ENCODE data around the gene ZNF185. TPM values are rescaled to one million over a fixed set of nuclear protein-coding genes. Genes with fewer than 3 reads are reported as not detected.
A peak's percentile ranks its signal among the peaks of the same experiment; 100 is the strongest.

ZNF185 gene
- total RNA-seq, 1 donor from 2014 or later, result 31.8 TPM

GRCh38 chrX:152936306-152936705 lies 38.4 kb downstream of the ZNF185 start:
- H3K4me3 Mint-ChIP-seq, result no peak overlapping the region

GRCh38 chrX:152937236-152937635 lies 39.4 kb downstream of the ZNF185 start:
- Mint-ChIP-seq H3K36me3 (peaks cover 8% of the 10 kb centered on the region), H3K27ac (no peak overlapping the region), H3K9me3 (peaks cover 3% of the 10 kb centered on the region), H3K4me3 (no peak overlapping the region), H3K4me1 (peaks cover 2% of the 10 kb centered on the region), H3K27me3 (ENCODE audit: low read depth) (no peaks in the 10 kb centered on the region)
- DNase-seq (ENCODE audit: low spot score in 2 of 2, unreplicated experiment in 2 of 2), result no peak
- no peak for TF ChIP-seq CTCF (IDR thresholded peaks at IDR 0.05; ENCODE audit: unreplicated experiment)

More at GRCh38 chrX:152936306-152936705, 38.4 kb downstream of the ZNF185 start:
- no peaks in the 10 kb centered on the region for H3K27me3 Mint-ChIP-seq (ENCODE audit: low read depth)
- no peak for DNase-seq (ENCODE audit: low spot score in 2 of 2, unreplicated experiment in 2 of 2)
- H3K36me3 Mint-ChIP-seq, result peaks cover 8% of the 10 kb centered on the region
- H3K27ac Mint-ChIP-seq, result no peak overlapping the region
- H3K9me3 Mint-ChIP-seq, result peaks cover 3% of the 10 kb centered on the region
- no peak for TF ChIP-seq CTCF (IDR thresholded peaks at IDR 0.05; ENCODE audit: unreplicated experiment)
- peaks cover under 1% of the 10 kb centered on the region for H3K4me1 Mint-ChIP-seq

GRCh38 chrX:152941328-152942076 lies 43.6 kb downstream of the ZNF185 start:
- peak; percentile 72 to 91 for DNase-seq (ENCODE audit: low spot score in 2 of 2, unreplicated experiment in 2 of 2)
- Mint-ChIP-seq H3K4me1 (peaks cover 5% of the 10 kb centered on the region), H3K27me3 (ENCODE audit: low read depth) (no peaks in the 10 kb centered on the region), H3K4me3 (peak overlapping the region; percentile 83), H3K27ac (peak overlapping the region; percentile 87), H3K9me3 (peaks cover 3% of the 10 kb centered on the region), H3K36me3 (peaks cover 12% of the 10 kb centered on the region)
- peak; percentile 89 for TF ChIP-seq CTCF (IDR thresholded peaks at IDR 0.05; ENCODE audit: unreplicated experiment)

- H3K4me1 Mint-ChIP-seq, result peaks cover 5% of the 10 kb centered on the region
- H3K36me3 Mint-ChIP-seq, result peaks cover 15% of the 10 kb centered on the region
- H3K27me3 Mint-ChIP-seq (ENCODE audit: low read depth), result no peaks in the 10 kb centered on the region
- H3K27ac Mint-ChIP-seq, result peak overlapping the region; percentile 47
- H3K4me3 Mint-ChIP-seq, result peak overlapping the region; percentile 83
- no peak for DNase-seq (ENCODE audit: low spot score in 2 of 2, unreplicated experiment in 2 of 2)
- H3K9me3 Mint-ChIP-seq, result peaks cover 3% of the 10 kb centered on the region
- no peak for TF ChIP-seq CTCF (IDR thresholded peaks at IDR 0.05; ENCODE audit: unreplicated experiment)
These were observed 44.2 kb downstream of the ZNF185 start for GRCh38 chrX:152942077-152942442.

GRCh38 chrX:152943826-152944225 lies 46.0 kb downstream of the ZNF185 start:
- H3K9me3 Mint-ChIP-seq, result no peaks in the 10 kb centered on the region
- no peak overlapping the region for H3K27ac Mint-ChIP-seq
- H3K27me3 Mint-ChIP-seq (ENCODE audit: low read depth), result no peaks in the 10 kb centered on the region
- peaks cover 17% of the 10 kb centered on the region for H3K36me3 Mint-ChIP-seq
- H3K4me1 Mint-ChIP-seq, result peaks cover 5% of the 10 kb centered on the region
- no peak for DNase-seq (ENCODE audit: low spot score in 2 of 2, unreplicated experiment in 2 of 2)
- H3K4me3 Mint-ChIP-seq, result no peak overlapping the region
- TF ChIP-seq CTCF (IDR thresholded peaks at IDR 0.05; ENCODE audit: unreplicated experiment), result no peak

Data from mesothelial cell of epicardium (in vitro differentiated cells).